ENCODE measurements around the gene HSP90AA1.
"Not testable (repeated sequence)": the region's sequence is repeated elsewhere in the genome, so short reads cannot be mapped to it uniquely, and the experiment has no call there.

HSP90AA1 gene

GRCh38 chr14:102066041-102066451 is 20.8 kb downstream of the HSP90AA1 start:
- no peak for DNase-seq (ENCODE audit: low read depth)

GRCh38 chr14:102064590-102064989 is 22.3 kb downstream of the HSP90AA1 start:
- not testable (repeated sequence) for DNase-seq (ENCODE audit: low read depth)

GRCh38 chr14:102063808-102064429 is 22.9 kb downstream of the HSP90AA1 start:
- no peak for DNase-seq (ENCODE audit: low read depth)

- peak; percentile 32 for DNase-seq (ENCODE audit: low read depth)
Measured at GRCh38 chr14:102063109-102063807, 23.6 kb downstream of the HSP90AA1 start.

- no peak for DNase-seq (ENCODE audit: low read depth)
Measured at GRCh38 chr14:102058961-102059360, 27.9 kb downstream of the HSP90AA1 start.

GRCh38 chr14:102058146-102058545 is 28.7 kb downstream of the HSP90AA1 start:
- DNase-seq (ENCODE audit: low read depth), result no peak

- no peak for DNase-seq (ENCODE audit: low read depth)
Measured at GRCh38 chr14:102057480-102058114, 29.2 kb downstream of the HSP90AA1 start.

- DNase-seq (ENCODE audit: low read depth), result no peak
Measured at GRCh38 chr14:102056694-102057442, 30.0 kb downstream of the HSP90AA1 start.

- DNase-seq (ENCODE audit: low read depth), result no peak
Measured at GRCh38 chr14:102055181-102055901, 31.5 kb downstream of the HSP90AA1 start.

GRCh38 chr14:102052522-102052921 is 34.3 kb downstream of the HSP90AA1 start:
- DNase-seq (ENCODE audit: low read depth), result no peak

GRCh38 chr14:102050625-102051024 is 36.2 kb downstream of the HSP90AA1 start:
- no peak for DNase-seq (ENCODE audit: low read depth)

- no peak for DNase-seq (ENCODE audit: low read depth)
Measured at GRCh38 chr14:102050026-102050405, 36.8 kb downstream of the HSP90AA1 start.

- DNase-seq (ENCODE audit: low read depth), result no peak
Measured at GRCh38 chr14:102049258-102050025, 37.4 kb downstream of the HSP90AA1 start.

GRCh38 chr14:102047808-102048540 is 38.9 kb downstream of the HSP90AA1 start:
- DNase-seq (ENCODE audit: low read depth), result no peak

- no peak for DNase-seq (ENCODE audit: low read depth)
Measured at GRCh38 chr14:102046337-102047278, 40.2 kb downstream of the HSP90AA1 start.

- no peak for DNase-seq (ENCODE audit: low read depth)
Measured at GRCh38 chr14:102044566-102044965, 42.3 kb downstream of the HSP90AA1 start.

GRCh38 chr14:102043251-102044025 is 43.4 kb downstream of the HSP90AA1 start:
- no peak for DNase-seq (ENCODE audit: low read depth)

GRCh38 chr14:102042699-102043098 is 44.1 kb downstream of the HSP90AA1 start:
- no peak for DNase-seq (ENCODE audit: low read depth)

Data from stimulated activated CD8-positive, alpha-beta memory T cell treated with anti-CD3 and anti-CD28 coated beads, Interleukin-15, amount 100 ng/mL, for 1 hour (primary cell).